ENCODE results near the gene MAP2K5.

The MAP2K5 gene

GRCh38 chr15:67511606-67512005, 30.9 kb upstream of the MAP2K5 start:
- Mint-ChIP-seq H3K4me1 (ENCODE audit: low read depth) (peaks cover 15% of the 10 kb centered on the region), H3K27me3 (no peaks in the 10 kb centered on the region), H3K36me3 (ENCODE audit: low read depth) (peaks cover 30% of the 10 kb centered on the region), H3K9me3 (no peaks in the 10 kb centered on the region), H3K4me3 (no peak overlapping the region), H3K27ac (no peak overlapping the region)
- intact Hi-C loops (cut with micrococcal nuclease), result loop anchor here (10.0 kb wide), 1 partner anchor 257 kb away; the partner anchor contains the start of genes AAGAB and IQCH

- Mint-ChIP-seq H3K4me3 (no peak overlapping the region), H3K4me1 (ENCODE audit: low read depth) (peaks cover 10% of the 10 kb centered on the region), H3K27me3 (no peaks in the 10 kb centered on the region), H3K36me3 (ENCODE audit: low read depth) (peaks cover 30% of the 10 kb centered on the region), H3K27ac (no peak overlapping the region), H3K9me3 (no peaks in the 10 kb centered on the region)
- intact Hi-C loops (cut with micrococcal nuclease), result loop anchor here (10.0 kb wide), 1 partner anchor 257 kb away; the partner anchor contains the start of genes AAGAB and IQCH
Measured at GRCh38 chr15:67512140-67512539, 30.4 kb upstream of the MAP2K5 start.

GRCh38 chr15:67512933-67513714, 29.4 kb upstream of the MAP2K5 start:
- H3K36me3 Mint-ChIP-seq (ENCODE audit: low read depth), result peaks cover 30% of the 10 kb centered on the region
- H3K9me3 Mint-ChIP-seq, result no peaks in the 10 kb centered on the region
- no peaks in the 10 kb centered on the region for H3K27me3 Mint-ChIP-seq
- no peak overlapping the region for H3K4me3 Mint-ChIP-seq
- intact Hi-C loops (cut with micrococcal nuclease), result loop anchor here (10.0 kb wide), 1 partner anchor 258 kb away; the partner anchor contains the start of genes AAGAB and IQCH
- H3K4me1 Mint-ChIP-seq (ENCODE audit: low read depth), result peaks cover 7% of the 10 kb centered on the region
- no peak overlapping the region for H3K27ac Mint-ChIP-seq

DNA sequence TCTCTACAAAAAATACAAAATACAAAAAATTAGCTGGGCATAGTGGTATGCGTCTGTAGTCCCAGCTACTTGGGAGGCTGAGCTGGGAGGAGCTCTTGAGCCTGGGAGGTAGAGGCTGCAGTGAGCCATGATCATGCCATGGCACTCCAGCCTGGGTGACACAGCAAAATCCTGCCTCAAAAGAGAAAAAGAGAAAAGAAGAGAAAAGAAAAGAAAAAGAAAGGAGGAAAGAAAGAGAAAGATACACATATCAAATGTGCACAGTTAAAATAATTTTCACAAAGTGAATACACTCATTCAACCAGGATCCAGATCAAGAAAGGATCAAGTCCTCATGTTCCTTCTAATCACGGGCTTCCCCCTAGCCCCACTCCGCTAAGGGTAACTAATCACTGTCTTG, 27.4 kb upstream of the MAP2K5 start:
- no peak overlapping the region for H3K4me3 Mint-ChIP-seq
- H3K9me3 Mint-ChIP-seq, result no peaks in the 10 kb centered on the region
- peaks cover 11% of the 10 kb centered on the region for H3K4me1 Mint-ChIP-seq (ENCODE audit: low read depth)
- H3K27ac Mint-ChIP-seq, result no peak overlapping the region
- no peaks in the 10 kb centered on the region for H3K27me3 Mint-ChIP-seq
- H3K36me3 Mint-ChIP-seq (ENCODE audit: low read depth), result peaks cover 30% of the 10 kb centered on the region
- intact Hi-C loops (cut with micrococcal nuclease), result loop anchor here (10.0 kb wide), 1 partner anchor 260 kb away; the partner anchor contains the start of genes AAGAB and IQCH

DNA sequence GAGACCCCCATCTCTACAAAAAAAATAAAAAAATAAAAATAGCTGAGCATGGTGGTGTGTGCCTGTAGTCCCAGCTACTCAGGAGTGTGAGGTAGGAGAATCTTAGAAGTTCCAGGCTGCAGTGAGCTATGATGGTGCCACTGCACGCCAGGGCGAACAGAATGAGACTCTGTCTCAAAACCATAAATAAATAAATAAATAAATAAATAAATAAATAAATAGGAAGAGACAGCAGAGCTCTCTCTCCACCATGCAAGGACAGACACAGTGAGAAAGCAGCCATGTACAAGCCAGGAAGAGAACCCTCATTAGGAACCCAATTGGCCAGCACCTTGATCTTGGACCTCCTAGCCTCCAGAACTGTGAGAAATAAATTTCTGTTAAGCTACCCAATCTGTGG, 26.9 kb upstream of the MAP2K5 start:
- H3K9me3 Mint-ChIP-seq, result no peaks in the 10 kb centered on the region
- H3K4me1 Mint-ChIP-seq (ENCODE audit: low read depth), result peaks cover 7% of the 10 kb centered on the region
- intact Hi-C loops (cut with micrococcal nuclease), result loop anchor here (10.0 kb wide), 1 partner anchor 261 kb away; the partner anchor contains the start of genes AAGAB and IQCH
- H3K36me3 Mint-ChIP-seq (ENCODE audit: low read depth), result peaks cover 30% of the 10 kb centered on the region
- H3K27ac Mint-ChIP-seq, result no peak overlapping the region
- H3K4me3 Mint-ChIP-seq, result no peak overlapping the region
- H3K27me3 Mint-ChIP-seq, result no peaks in the 10 kb centered on the region

- Mint-ChIP-seq H3K9me3 (no peaks in the 10 kb centered on the region), H3K27ac (peak overlapping the region; percentile 99), H3K36me3 (ENCODE audit: low read depth) (peaks cover 11% of the 10 kb centered on the region), H3K4me3 (peak overlapping the region; percentile 85), H3K27me3 (no peaks in the 10 kb centered on the region), H3K4me1 (ENCODE audit: low read depth) (peaks cover 31% of the 10 kb centered on the region)
- intact Hi-C loops (cut with micrococcal nuclease), result loop anchor here (2.0 to 5.0 kb wide), 2 partner anchors 22 to 322 kb away; partner anchors contain the start of genes MAP2K5 and RNU6-1
Measured at GRCh38 chr15:67520321-67521028, 22.0 kb upstream of the MAP2K5 start.

DNA sequence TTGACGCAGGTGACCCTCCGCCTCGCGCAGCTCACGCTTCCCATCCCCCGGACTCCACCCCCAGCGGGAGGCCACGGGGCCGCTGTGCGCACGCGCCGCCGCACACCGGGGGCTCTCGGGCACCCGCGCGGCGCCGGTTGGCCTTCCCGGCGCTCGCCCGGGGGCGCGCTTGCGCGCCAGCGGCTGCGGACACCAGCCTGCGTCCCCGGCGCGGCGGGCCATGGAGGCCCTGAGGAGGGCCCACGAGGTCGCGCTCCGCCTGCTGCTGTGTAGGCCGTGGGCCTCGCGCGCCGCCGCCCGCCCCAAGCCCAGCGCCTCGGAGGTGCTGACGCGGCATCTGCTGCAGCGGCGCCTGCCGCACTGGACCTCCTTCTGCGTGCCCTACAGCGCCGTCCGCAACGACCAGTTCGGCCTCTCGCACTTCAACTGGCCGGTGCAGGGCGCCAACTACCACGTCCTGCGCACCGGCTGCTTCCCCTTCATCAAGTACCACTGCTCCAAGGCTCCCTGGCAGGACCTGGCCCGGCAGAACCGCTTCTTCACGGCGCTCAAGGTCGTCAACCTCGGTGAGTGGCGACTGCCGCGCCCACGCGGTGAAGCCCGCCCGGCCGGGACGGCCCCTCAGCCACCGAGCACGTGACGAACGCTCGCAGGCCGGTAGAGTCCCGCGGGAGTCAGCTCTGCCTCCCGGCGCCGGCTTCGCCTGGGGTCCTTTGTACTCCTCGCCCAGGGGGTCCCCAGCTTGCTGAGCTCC, 21.3 kb upstream of the MAP2K5 start, which contains the start of gene C15orf61:
C15orf61 (plus strand) TSS at position 103 of the 754 bp plus-strand sequence; CDS start at position 221, 118 bp downstream.
- Mint-ChIP-seq H3K27me3 (no peaks in the 10 kb centered on the region), H3K4me3 (peak within 1 kb of the TSS; percentile 86), H3K4me1 (ENCODE audit: low read depth) (peaks cover 31% of the 10 kb centered on the region), H3K27ac (peak within 1 kb of the TSS; percentile 99), H3K36me3 (ENCODE audit: low read depth) (peaks cover 11% of the 10 kb centered on the region), H3K9me3 (no peaks in the 10 kb centered on the region)
- intact Hi-C loops (cut with micrococcal nuclease), result loop anchor here (2.0 to 5.0 kb wide), 2 partner anchors 22 to 321 kb away; partner anchors contain the start of genes MAP2K5 and RNU6-1

DNA sequence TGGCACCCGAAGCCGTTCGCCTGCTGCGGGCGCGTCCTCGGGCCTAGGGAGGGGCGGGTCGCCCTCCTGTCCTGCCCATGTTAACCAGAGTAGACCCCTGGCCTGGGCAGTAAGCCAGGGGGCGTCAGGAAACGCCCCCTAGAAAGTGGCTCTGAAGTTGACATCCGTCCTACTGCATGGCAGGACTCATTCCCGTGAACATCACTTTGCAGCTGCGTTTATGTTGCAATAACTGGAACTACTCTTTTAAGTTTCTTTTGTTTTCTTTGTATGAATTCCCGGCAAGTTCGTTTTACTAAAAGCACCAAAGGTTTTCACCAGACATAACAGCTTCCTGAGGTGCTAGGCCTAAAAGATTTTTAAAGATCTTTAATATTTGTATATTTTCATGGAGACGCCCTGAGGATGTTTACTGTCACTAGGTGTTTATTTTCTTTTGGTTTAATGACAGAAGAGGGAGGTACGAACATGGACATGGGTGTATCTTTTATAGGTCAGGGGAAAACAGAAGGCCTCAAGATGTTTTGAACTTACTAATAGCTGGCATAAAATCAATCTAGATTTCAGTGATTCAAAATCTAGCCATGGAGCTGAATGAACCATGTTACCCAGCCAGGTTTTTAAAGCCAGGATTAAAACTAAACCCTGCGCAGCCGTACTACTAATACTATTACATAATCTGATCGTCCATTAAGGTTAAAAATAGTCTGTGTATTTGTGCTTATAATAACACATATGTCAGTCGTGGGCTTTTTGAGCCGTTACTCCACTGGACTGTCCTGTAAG, 20.5 kb upstream of the MAP2K5 start:
- peak overlapping the region; percentile 86 for H3K4me3 Mint-ChIP-seq
- H3K27me3 Mint-ChIP-seq, result no peaks in the 10 kb centered on the region
- peaks cover 11% of the 10 kb centered on the region for H3K36me3 Mint-ChIP-seq (ENCODE audit: low read depth)
- intact Hi-C loops (cut with micrococcal nuclease), result loop anchor here (2.0 to 5.0 kb wide), 2 partner anchors 21 to 320 kb away; partner anchors contain the start of genes MAP2K5 and RNU6-1
- peaks cover 31% of the 10 kb centered on the region for H3K4me1 Mint-ChIP-seq (ENCODE audit: low read depth)
- no peaks in the 10 kb centered on the region for H3K9me3 Mint-ChIP-seq
- H3K27ac Mint-ChIP-seq, result peak overlapping the region; percentile 99

- H3K27ac Mint-ChIP-seq, result no peak overlapping the region
Measured at GRCh38 chr15:67523330-67523729, 19.2 kb upstream of the MAP2K5 start.

GRCh38 chr15:67524235-67524634, 18.3 kb upstream of the MAP2K5 start:
- peaks cover 24% of the 10 kb centered on the region for H3K4me1 Mint-ChIP-seq (ENCODE audit: low read depth)
- no peak overlapping the region for H3K27ac Mint-ChIP-seq
- peaks cover 12% of the 10 kb centered on the region for H3K36me3 Mint-ChIP-seq (ENCODE audit: low read depth)
- no peak overlapping the region for H3K4me3 Mint-ChIP-seq
- H3K27me3 Mint-ChIP-seq, result no peaks in the 10 kb centered on the region
- intact Hi-C loops (cut with micrococcal nuclease), result loop anchor here (5.0 kb wide), 1 partner anchor 318 kb away; the partner anchor contains the start of gene RNU6-1
- H3K9me3 Mint-ChIP-seq, result no peaks in the 10 kb centered on the region

More at GRCh38 chr15:67523330-67523729, 19.2 kb upstream of the MAP2K5 start:
- Mint-ChIP-seq H3K36me3 (ENCODE audit: low read depth) (peaks cover 11% of the 10 kb centered on the region), H3K9me3 (no peaks in the 10 kb centered on the region), H3K4me1 (ENCODE audit: low read depth) (peaks cover 30% of the 10 kb centered on the region), H3K4me3 (no peak overlapping the region), H3K27me3 (no peaks in the 10 kb centered on the region)
- intact Hi-C loops (cut with micrococcal nuclease), result loop anchor here (5.0 kb wide), 1 partner anchor 319 kb away; the partner anchor contains the start of gene RNU6-1

DNA sequence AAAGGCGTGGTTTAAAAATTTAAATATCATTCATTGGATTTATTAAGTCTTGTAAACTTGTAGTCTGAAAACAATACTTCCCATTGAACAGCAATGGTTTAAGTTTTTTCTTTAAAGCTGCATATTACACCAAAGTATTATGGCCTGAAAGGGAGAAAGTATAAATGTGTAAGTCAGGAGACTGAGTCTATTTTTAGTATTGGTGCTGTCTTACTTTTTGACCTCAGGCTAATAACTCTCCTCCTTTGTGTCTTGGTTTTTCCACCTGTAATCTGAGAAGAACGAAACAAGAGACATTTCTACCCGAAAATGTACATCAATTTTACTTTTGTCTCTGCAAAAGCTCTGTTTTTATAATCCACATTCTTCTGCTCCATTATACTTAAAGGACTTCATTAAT, 14.0 kb upstream of the MAP2K5 start:
- Mint-ChIP-seq H3K36me3 (ENCODE audit: low read depth) (peaks cover 5% of the 10 kb centered on the region), H3K4me3 (no peak overlapping the region), H3K27ac (no peak overlapping the region), H3K27me3 (no peaks in the 10 kb centered on the region), H3K9me3 (no peaks in the 10 kb centered on the region), H3K4me1 (ENCODE audit: low read depth) (peaks cover 16% of the 10 kb centered on the region)
- intact Hi-C loops (cut with micrococcal nuclease), result no loop called here

- Mint-ChIP-seq H3K9me3 (no peaks in the 10 kb centered on the region), H3K27me3 (no peaks in the 10 kb centered on the region), H3K36me3 (ENCODE audit: low read depth) (peaks cover 5% of the 10 kb centered on the region), H3K27ac (no peak overlapping the region), H3K4me3 (no peak overlapping the region), H3K4me1 (ENCODE audit: low read depth) (peaks cover 6% of the 10 kb centered on the region)
- intact Hi-C loops (cut with micrococcal nuclease), result no loop called here
Measured at GRCh38 chr15:67531379-67531914, 11.1 kb upstream of the MAP2K5 start.

Data from dendritic cell treated with granulocyte-macrophage colony-stimulating factor and Interleukin-4, amounts not matched to agents 40 ng/mL and 50 ng/mL, for 4 days (primary cell).